Activated T-helper 9 cell treated with anti-CD3 and anti-CD28 coated beads, Interleukin-2, amount 50 U/mL, for 16 hours (primary cell): ENCODE data around the gene HADH.
"Not testable (repeated sequence)": the region's sequence is repeated elsewhere in the genome, so short reads cannot be mapped to it uniquely, and the experiment has no call there.

Source experiments
- DNase-seq: peaks from one replicate; pipeline ENCODE4 v3.0.0-alpha.2; 2020; ENCODE audit warnings: low read depth

HADH gene

DNA sequence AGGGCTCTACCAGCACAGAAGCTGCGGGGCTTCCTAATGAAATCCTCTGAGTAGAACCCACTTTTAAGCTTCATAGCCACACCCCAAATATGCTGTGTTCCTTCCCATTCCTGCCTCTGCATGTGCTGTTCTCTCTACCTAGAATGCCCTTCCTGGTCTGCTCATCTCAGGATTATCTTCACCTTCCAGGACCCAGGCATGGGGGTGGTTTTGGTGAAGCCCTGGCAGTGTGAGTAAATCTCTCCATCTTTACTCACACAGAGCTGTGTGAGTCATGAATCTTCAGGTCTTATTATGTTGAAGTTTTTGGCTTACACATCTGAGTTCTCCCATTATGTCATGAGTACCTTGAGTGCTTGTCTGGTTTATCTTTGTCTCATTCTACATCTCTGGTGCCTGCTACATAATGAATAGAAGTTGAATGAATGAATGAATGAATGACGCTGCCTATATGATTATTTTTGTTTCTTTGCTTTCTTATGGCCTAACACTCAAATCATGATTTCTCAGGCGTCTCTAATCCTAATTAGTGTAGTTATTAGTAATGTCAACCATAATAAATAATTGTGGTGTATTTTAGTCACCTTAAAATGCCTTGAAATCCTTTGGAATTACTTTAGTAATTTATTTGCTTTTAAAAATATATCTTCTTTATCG is 41.9 kb downstream of the HADH start:
- no peak for DNase-seq

DNA sequence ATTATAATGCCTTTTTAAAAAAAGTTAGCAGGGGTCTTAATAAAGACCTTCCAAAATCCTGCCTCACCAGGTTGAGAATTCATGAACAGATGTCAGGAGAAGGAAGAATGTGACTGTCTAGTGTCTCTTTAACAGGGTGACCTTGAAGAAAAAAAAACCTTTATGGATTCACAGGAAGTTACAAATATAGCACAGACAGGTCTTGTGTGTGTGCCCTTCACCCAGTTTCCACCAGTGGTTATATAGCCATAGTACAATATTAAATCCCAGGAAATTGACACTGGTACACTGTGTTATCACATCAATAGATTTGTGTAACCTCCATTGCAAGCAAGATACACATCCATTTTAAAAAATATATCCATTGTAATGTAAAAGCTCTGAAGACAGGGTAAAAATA is 43.7 kb downstream of the HADH start:
- DNase-seq: no peak

DNA sequence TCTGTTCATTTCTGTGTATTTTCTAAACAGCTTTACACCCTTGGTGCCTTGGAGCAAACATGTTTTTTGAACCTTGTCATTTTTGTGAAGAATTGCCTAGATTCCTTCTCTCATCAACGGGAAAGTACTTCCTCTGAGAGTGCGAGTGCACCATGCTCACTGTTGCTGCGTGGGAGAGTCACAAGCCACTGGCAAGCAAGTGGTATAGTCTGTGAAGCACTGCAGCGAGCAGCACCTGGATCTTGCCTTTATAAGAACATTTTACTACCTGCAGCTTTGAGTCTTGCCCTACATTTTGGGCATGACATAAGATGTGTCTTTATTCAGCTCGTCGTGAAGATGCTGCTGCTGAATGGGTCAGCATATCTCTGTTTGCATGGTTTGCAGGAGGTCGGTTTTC is 44.9 kb downstream of the HADH start:
- DNase-seq: no peak

DNA sequence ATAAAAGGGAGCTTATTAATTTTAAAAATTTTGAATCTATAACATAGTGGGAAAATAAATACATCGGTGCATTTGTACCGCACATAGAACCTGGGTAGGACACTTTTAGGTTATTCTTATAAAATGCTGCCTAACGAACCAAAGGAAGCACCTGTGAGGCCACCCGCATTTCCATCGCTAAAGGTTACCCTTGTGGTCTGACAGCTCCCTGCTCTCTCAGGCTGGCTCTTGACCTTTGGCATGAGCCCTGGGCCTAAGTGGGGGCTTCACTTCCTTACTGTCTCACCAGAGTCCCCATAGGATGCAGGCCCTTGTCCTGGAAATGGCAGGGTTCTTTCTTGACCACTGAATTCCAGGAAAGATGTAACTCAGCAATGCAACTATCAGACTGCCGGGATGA is 46.0 kb downstream of the HADH start:
- no peak for DNase-seq

DNA sequence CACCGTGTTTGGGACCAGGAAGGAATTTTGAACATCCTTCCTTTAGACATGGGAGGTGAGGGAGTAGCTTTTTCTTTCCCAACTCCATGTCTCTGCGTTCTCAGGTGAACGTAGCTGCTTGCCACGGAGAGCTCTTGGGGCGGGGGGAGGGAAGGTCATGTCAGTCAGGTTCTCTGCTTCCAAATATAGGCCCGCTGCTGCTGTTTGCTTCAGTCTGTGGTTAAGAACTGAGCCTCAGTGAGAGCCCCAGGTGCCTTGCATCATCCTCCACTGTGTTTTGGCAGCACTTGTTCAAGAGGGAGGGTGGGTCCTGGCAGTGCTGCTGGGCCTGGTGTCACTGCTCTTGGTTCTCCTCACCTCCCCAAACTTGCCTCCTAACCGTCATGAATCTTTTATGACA is 46.5 kb downstream of the HADH start:
- DNase-seq: peak; percentile 16

DNA sequence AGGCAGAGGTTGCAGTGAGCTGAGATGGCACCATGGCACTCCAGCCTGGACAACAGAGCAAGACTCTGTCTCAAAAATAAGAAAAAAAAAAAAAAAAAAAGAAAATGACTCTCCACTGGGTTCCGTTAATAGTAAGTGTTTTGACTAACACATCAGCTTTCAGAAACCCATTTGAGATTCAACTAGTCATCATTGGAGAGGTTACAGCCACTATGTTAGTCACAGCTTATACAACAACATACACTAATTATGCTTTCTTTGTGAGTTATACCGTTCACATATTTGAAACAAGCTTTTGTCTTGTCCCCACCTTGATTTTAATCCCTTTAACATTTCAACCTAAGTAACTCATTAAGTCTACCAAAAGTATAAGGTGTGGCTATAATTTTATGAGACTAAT is 48.2 kb downstream of the HADH start:
- DNase-seq: no peak

DNA sequence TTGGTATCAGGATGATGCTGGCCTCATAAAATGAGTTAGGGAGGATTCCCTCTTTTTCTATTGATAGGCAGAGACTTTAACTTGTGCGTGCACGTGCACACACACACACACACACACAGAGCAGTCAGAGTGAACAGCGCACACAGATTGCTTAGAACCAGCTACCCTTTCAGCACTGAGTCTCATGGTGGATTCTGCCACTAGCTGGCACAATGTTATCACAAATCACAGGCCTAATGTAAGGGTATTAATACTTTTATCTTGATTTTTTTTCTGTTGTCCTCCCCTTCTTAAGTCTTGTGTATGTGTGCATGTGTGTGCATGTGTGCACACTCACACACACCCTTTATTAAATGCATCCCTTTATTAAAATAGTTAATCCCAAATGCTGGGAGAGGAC is 53.2 kb downstream of the HADH start:
- DNase-seq: no peak

DNA sequence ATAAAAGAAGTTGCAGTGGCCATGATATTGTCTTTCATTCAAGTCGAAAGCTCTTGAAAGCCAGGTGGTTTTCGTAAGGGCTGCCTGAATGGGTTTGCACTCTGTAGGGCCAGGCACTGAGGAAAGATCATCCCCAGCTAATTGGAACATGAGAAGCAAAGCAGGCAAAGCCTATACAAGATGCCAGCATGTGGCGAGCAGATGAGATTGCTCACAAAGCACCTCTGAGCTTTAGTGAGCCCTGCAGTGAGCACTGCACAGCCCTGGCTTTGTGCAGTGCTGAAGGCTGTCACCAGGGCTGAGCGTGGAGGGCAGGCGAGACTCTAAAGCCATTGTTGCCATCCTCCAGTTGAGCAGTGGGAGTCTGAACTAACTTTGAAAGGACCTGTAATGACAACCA is 53.8 kb downstream of the HADH start:
- DNase-seq: no peak

DNA sequence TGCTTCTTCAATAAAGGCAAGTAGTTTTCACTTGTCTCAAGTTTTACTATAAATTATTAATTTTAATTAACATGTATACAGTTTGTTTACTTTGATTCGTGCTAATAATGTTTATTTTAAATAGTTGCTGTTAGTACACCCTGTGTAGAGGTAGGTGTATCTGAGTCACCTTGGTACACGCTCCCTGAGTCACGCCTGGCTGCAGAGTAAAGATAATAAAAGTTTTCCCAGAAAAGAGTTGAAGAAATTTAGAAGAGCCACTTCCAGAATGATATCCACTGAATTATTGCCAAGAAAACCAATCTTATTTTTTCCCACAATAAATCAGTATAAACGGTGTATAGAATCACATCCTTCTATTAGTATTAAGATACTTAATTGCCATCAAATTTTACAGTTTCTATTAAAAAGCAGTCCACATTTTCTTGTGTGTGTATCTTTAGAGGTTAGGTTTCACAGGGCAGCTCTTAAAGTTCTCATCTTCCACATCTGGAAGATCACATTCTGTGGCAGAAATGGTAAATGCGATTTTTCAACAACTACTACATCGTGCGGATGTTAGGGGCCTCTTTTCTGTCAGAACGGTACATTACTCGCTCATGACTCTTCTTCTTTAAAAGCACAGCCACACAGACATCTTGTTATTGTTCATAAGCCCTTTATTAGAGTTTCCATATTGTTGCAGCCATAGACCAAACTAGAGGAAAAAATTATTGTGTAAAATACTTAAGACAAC is 55.4 kb downstream of the HADH start:
- no peak for DNase-seq

DNA sequence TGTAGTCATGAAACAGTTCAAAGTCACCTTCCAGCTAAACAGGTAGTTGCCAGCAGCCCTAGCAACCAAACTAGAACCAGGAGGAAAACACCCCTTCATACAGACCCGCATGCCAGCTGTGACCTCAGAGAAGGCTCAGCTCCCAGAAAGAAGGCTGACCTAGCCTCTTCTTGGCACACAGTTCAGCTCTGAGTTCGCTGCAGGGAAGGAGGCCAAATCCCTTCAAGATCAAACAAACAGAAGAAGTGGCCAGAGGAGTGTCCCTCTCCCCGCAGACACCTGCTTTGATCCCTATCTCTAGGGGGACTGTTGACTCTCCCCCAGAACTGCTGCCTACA is 56.0 kb downstream of the HADH start:
- DNase-seq: no peak

DNA sequence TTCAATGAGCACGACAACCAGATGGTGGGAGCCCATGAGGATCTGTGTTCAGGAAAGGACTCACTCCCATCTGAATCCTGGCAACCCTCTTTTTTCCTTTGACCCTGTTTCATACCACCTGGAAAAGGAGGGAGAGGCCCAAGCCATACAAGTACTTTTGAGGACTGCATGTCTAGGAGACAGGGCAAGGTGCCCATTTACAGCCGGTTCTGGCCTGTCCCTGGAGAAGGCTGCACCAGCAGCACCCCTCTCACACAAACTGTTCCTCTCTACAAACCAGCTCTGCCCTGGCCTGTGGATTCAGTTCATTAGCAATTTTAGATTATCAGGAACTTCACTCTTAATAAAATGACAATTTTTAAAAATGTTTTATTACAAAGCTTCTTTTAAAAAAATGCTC is 57.5 kb downstream of the HADH start:
- DNase-seq: no peak

DNA sequence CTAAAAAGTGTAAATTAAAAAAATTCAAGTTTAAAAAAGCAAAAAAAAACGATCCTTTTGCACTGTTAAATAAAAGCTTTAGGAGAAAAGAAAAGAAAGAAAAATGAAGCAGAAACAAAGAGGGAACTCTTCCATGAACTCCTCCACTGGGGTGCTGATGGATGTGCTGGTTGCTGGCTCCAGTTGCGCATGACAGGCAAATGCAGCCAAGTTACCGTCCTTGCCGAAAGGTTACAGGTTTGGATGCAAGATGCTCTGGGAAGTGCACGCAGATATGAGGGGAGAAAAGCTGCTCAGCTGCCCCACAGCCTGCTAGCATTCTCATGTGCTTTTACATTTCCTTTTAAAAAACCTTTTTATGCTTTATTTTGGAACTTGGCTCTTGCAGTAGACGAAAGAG is 58.5 kb downstream of the HADH start:
- no peak for DNase-seq

DNA sequence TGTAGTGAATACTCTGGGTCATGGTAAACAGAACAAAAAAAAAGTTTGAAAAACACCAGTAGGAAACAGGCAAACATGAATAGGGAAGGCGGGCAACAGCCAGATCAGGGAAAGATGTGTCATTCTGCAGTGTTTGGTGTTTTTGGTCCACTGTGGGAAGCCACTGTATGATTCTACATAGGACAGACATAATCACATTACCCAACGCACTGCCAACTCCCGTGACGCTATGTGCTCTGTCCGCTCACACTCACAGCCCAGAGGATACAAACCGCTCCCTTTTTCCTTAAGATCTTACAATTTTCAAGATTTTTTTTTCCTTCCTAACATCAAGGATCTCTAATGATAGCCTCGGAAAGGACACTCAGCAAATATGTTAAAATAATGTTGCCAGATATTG is 59.3 kb downstream of the HADH start:
- DNase-seq: no peak

DNA sequence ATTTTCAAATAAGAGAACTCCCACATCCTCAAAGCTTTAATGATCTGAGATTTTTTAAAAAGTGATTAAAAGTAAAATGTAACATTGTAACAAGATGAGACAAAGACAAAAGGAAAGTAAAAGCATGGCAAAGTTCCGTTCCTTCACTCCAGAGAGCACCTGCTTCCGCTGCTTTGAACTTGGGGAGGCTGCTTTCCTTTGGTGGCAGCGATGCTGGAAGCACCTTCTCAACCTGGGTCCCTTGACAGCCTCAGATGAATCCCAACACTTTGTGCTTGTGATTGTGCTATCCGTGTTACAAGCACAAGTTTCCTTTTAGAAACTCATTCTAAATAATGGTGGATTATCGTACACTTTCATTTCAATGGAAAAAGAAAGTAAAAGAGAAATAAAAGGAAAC is 59.7 kb downstream of the HADH start:
- no peak for DNase-seq

DNA sequence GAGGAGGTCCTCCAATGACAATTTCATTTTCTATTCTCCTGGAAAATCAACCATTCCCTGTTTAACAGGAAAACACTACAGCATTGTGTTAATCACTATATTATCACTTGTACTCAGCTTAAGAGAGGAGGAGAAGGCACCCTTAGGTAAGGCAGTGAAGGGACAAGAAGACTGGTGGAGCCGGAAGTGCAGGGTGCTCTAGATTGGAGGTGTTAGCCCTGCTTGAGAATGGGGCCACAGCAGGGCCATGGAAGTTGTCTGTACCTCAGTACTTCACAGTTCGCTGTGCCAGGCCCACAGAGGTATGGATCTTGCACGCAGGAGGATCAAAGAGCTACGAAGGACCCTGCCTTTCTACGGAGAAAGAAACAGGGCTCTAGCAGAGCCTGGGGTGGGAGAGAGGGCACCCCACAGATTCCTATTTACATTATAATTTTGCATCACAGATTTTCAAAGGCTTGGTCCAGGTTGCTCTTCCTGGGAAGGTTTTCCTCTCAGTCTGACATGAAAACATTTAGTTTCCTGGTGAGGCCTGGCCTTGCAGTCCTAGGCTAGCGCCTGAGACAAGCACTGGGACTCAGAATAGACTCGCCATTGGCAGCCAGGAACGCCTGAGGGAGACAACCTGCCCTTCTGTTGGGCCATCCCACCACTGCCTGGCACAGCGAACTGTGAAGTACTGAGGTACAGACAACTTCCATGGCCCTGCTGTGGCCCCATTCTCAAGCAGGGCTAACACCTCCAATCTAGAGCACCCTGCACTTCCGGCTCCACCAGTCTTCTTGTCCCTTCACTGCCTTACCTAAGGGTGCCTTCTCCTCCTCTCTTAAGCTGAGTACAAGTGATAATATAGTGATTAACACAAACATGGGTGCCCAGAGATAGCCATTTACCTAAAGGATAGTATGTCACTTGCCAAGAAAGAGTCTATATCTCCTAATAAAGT is 60.8 kb downstream of the HADH start:
- not testable (repeated sequence) for DNase-seq

DNA sequence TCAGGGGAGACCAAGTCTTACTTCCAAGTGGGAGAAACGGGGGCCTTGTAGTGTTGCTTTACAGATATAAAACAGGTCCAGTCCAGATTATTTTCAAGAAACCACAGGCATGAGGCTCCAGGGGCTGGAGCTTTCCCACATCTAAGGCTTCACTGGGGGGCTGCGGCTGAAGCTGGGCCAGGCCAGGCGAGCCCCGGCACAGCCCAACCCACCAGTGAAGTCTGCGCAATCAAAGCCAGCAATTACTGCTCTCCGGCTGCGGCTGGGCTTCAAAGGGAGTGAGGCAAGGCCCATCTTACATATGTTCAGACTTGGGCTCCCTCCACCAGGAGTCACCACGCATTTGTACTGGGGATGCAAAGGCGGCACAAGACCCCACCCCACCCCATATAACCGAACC is 61.7 kb downstream of the HADH start:
- no peak for DNase-seq

DNA sequence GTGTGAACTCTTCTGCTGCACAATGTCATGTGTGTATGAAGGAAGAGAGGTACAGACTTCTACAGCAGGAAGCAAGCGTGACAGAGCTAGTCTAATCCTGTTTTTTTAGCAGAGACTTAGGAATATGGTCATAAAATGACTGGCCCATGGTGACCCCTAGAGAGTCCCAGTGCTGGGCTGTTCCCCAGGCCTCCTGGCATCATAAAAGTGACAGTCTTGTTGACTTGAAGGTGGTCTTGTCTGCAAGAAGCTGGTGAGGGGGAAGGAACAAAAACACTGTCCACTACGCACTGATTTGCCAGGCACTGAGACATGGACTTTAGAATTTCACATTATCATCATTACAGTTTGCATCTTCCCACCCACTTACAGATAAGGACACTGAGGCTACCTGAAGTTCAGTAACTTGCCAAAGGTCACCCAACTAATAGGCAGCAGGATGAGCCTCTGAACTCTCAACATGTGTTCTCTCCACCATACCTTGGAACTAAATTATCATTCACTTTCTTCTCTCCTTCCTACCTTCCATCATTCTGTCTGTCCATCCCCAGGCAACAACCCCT is 63.0 kb downstream of the HADH start:
- DNase-seq: no peak

DNA sequence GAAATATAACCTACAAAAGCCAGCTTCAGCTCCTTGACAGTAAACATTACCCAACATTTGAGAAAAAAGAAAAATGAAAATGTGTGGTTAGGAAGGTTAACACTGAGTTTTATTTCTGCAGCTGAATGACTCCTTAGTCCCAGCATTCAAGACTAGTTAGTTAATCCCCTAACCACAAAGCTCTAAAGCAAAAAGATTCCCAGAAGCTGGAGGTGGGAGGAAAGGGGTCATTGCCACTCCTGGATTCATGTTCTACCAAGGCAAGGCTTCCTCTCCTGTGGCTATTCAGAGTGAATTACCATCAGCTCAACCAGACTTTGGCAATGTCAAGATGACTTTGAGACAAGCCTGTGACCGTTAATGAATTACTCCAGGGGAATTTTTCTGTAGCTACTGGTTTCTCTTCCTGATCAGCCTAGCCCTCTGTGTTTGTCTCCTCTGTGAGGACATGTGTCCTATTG is 63.6 kb downstream of the HADH start:
- DNase-seq: no peak

DNA sequence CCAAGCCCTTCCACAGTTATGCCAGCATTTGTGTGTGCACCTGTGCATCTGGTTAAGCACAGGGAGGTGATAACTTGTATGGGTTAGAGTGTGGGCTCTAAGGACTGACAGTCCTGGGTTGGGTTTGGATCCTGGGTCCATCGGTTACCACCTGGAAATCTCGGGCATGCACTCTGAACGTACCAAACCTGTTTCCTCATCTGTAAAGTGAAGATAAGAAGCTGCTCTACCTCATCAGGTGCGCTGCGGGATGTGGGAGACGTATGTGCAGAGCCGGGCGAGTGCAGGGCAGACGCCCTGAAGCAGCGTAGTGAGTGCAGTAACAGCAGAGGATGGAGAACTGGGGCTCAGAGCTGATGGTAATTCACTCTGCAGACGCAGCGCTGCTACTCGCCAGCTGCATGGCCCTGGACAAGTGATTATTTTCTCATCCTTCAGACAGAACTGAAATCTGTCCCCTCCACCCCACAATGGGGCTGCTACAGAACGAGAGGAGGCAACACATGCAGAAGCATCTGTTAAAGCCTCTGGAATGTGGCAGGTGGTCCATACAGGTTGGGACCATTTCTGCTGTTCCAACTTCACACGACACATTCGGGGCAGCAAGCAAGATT is 64.4 kb downstream of the HADH start:
- no peak for DNase-seq

DNA sequence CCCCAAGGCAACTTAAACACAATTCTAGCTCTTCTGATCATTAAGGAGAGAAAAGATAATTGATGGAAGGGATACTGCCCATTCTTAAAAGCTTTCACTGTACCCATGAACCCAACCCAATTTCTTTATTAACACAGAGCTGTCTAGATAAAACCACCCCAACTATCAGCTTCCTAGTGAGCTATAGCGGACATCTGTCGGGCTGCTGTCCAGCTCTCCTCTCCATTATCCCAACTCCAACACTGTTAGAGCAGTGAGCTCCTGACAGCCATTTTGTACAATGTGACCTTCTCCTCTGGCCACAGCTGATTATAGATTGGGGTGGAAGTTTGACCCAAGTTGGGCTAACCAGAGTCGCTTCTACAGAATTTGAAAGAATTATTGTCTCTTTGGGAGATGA is 66.1 kb downstream of the HADH start:
- no peak for DNase-seq

DNA sequence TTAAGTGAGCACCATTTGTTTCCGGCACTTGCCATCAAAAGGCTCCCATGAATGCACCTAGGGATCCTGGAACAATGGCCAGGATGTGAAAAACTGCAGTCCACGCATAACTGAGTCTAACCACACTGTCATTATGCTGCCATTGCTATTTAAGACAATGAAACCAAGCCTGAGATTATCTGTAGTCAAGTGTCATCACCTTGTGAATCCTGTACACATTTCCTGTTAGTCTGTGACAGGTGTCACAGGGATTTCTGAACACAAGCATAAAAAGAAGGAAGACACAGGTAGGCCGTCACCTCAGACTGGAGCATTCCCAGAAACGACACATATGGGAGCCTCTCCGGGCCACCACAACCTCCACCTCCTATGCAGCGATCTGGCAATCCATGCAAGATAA is 66.7 kb downstream of the HADH start:
- DNase-seq: no peak
